Measurements from ENCODE around the gene KREMEN1.

Gene KREMEN1

DNA sequence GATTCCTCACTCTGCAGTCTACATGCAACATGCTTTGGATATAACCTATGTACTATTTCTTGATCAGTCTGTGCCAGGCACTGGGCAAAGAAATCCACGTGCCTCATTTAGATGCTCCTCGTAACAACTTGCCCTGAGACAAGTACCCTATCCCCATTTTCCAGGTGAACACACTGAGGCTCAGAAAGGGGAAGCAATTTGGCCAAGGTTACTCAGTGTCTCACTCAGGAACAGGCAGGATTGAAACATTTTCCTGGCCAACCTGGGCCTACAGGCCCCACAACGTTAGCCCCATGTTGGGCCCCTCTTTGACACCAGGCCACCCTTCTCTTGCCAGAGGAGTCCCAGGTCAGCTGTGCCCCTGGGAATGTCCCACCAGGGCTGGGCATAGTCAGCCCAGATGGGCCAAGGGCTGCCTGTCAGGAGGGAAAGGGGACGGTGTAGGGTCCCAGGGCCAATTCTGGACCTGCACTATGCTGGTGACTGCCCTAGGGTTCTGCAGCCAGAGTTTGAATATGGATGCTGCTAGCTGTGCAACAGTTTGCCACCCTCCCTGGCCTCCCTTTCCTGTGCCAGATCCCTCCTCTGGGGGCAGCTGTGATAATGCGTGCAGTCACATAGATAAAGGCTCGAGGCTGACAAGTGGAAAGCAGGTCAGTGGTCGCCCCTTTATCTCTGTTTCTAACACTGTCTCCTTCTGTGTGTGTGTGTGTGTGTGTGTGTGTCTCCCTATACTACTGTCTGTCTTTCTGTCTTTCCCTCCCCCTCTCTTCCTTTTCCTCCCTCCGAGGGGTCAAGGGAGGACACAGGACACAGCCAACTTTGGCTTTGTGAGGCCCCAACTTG is 122.5 kb downstream of the KREMEN1 start:
- no peak for DNase-seq

DNA sequence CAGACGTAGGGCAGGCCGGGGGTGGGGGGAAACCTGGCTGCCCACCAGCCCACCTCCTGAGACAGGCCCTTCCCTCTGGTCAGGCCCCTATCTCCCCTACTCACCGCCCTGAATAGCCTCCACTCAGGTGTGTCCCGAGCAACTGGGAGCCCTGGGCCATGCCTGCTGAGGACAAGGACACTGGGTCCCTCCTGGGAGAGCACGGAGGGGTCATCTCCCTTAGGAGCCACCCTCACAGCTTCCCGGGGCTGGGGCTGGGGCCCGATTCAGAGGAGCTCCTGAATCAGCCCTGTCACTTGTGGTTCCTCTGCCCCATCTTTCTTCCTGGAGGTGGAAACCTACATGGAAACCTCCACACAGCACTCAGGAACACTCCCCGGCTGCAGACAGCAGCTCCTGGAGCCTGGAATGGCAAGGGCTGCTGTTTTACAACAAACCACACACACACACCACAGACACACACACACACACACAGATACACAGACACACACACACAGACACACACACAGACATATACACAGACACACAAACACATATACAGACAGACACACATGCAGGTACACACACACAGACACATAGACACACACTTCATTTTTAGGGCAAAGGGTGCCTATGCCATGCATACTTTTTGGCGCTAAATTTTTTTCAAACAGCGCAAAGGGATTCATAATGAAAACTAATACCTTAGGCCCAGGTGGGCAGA is 123.3 kb downstream of the KREMEN1 start:
- no peak for DNase-seq

DNA sequence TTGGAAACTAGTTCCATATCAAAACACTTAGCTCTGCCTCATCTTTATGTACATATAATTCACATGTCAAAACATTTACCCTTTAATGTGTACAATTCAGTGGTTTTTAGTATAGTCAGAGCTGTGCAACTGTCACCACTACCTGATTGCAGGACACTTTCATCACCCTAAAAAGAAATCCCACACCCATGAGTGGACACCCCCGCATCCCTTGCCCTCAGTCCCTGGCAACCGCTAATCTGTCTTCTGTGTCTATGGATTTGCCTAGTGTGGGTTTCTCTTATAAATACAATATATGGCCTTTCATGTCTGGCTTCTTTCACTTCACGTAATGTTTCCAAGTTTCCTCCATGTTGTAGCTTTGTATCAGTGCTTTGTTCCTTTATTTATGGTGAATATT is 124.3 kb downstream of the KREMEN1 start:
- no peak for DNase-seq

DNA sequence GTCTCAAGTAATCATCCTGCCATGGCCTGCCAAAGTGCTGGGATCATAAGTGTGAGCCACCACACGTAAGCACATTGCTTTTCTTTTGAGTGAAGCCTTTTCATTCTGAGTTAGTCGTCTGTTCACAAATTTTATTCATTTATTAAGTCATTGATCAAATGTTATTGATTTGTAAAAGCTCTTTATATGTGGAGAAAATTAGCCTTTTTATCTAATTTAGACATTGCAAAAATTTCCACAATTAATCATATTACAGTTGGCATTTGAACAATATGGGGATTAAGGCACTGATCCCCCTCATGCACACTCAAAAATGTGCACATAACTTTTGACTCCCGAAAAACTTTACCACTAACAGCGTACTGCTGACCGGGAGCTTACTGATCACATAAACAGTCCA is 125.4 kb downstream of the KREMEN1 start:
- no peak for DNase-seq

DNA sequence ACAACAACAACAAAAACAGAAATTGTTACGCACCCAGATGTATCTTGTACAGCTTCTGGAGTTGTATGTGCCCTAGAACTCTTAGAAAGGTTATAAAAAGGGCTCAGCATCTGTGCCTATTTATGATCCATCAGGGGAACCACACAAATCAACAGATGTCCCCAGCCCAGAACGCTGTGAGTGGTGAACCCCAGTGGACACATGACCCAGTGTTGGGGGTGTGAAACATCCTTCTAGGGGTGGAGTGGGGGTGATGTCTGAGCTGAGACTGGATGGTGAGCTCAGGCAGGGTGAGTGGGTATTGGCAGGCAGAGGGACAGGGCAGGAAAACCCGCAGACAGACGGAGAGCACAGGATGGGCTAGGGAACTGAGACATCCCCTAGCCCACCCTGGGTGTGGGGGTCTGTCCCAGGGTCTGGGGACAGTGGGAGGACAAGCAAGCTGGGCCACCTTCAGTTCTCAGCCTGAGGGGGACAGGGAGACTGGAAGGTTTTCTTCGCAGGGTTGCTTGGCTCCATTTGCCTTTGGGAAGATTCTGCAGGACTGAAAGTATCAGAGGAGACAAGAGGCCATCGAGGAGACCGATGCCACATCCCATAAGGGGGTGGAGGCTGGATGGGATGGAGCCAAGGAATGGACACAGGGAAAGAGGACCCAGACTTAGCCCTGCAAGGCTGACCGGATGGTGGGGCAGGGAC is 127.0 kb downstream of the KREMEN1 start:
- DNase-seq = no peak

DNA sequence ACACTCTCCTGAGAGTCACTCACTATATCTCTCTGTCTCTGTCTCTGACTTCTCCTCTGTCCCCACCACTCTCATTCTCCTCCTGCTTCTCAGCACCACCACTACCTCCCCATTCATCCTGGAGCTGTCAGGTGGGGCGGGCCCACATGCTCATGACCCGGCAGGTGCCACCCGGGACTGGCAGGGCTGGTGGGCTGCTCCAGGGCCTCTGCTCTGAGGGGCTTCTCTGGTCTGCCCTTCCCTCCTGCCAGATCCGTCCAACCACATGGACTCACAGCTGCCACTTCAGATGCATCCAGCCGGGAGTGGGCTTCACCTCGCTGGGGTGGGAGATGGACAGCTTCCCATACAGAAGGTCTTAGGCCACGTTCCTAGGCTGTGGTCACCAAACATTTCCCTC is 128.1 kb downstream of the KREMEN1 start:
- no peak for DNase-seq

DNA sequence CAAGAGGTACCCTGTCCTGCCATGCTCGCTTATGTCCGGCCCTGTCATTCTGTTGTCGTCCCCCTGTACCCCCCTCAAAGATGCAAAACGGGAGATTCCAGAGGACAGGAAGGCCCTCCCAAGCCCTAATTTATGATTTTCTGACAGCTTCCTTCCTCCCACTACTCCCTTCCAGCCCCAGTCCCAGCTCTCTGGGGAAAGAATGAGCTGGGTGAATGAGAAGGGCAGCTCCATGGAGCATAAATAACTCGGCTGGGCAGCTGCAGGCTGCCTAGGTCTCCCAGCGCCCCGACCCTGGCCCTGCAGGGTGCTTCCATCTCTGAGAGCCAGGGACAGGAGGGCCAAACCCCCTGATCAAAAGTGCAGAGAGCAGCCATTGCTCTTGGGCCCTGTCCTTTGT is 128.9 kb downstream of the KREMEN1 start:
- no peak for DNase-seq

DNA sequence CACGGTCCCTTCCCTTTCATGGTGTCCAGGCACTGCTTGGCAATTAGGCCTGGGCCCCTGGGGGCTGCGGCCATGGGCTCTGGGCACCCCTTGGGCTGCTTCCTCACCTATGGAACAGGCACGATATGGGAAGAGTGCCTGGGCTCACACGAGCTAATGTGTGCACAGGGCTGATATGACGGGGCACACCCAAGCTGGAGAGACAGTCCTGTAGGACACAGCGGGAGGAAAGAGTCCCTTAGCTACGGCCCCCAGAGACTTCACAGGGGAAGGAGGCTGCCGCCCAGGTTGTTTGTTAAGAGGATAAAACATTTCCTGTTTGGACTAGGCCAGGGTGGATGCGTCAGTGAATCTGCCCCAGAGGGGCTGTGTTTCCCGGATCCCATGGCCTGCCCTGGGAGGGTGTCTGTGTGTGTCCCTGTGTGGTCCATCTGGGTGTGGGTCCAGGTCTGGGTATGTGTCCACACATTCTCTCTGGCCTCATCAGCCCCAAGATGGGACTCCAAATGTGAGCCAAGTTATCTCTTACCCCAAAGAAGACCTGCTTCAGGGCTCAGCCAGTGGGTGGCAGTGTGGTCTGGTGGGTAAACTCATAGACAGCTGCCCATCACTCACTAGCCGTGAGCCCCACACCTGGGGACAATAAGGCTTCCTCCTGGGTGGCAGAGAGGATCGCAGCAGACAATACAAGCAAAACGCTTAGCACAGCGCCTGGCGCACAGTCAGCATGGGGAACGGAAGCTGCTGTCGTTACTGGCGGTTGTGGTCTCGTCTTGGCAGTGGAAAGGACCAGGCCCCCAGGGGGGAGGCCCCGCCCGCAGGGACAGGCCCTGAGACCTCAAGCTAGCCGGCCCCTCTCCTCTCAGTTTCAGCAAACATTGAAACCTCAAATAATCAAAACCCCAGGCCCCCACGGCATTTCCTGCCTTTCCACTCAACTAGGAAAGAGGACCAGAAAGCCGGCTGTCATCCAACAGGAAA is 129.7 kb downstream of the KREMEN1 start:
- no peak for DNase-seq

DNA sequence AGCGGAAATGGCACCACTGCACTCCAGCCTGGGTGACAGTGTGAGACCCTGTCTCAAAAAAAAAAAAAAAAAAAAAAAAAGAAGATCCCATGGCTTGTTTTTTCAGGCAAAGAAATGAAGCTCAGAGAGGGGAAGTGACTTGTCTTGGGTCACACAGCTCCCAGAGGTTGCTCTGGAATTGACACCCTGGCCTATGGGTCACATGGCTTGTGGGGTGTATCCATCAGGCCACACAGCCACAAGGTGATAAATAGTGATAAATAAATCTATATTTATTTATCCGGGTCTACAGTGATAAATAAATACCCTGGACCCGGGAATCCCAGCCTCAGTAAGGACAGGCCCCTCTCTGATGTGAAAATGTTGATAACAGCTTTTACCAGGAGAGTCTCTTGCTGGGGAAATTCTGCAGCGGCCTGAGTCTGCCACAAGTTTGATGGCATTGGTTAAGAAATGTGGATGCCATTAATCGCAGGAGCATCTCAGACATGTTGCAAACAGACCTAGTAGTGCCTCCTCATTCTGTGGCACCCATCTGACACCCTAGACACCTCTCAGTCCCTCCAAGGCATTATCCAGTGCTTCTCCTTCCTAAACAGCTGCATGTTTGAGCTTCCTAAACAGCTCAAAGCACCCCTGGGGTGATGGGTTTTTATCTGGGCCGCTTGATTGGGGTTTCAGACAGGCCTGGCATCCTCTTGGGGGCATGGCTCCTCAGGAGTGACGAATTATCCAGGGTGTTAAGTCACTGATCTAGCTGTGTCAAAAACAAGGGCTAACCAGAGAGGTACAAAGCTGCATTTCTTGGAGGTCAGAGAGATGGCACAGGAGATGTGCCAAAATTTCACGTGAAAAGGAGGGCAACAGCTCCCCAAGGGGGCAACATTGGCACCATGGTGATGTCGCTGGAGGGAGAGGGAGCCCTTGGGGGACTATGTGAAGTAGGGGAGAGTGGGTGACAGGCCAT is 130.9 kb downstream of the KREMEN1 start:
- no peak for DNase-seq

DNA sequence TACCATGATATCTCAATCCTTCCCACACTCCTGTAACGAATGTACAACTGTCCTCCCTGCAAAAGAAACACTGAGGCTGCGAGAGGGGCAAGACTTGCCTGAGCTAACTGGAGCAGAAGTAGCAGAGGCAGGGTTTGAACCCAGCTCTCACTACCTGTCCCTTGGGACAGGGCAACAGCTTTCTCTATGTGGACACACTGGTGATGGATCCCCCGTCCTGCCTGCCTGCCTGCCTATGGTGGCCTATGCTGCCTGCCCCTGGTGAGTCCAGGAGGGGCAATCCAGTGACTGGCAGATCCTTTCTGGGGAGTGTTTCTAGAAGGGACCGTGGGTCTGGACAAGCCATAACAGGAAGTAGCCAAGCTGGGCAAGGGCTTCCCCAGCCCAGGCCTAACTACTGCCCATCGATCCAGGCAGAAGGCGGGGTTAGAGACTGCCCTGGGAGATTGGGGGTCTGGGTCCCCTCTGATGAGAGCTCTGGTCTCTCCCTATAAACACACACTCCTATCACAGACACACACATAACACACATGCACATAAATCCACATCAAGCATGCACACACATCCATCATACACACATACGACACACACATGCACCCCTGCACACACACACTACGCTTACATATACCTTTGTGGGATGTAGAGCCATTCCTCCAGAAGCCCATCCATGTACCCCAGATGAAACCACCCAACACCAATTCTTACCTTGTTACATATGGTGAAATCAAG is 131.8 kb downstream of the KREMEN1 start:
- DNase-seq = no peak

DNA sequence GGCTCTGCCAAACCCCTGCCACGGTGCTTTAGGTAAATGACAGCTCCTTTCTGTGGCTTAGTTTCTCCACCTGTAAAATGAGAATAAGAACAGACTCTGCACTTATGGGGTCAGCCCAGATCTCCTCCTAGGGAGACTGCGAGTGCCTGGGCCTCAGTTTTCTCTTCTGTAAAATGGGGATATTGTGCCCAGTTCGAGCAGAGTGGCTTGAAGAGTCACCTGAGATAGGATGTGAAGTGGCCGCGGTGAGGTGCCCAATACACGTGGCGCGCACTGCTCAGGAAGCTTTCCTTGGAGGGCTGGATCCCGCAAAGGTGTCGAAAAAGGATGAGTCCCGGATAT is 132.4 kb downstream of the KREMEN1 start:
- DNase-seq = no peak

DNA sequence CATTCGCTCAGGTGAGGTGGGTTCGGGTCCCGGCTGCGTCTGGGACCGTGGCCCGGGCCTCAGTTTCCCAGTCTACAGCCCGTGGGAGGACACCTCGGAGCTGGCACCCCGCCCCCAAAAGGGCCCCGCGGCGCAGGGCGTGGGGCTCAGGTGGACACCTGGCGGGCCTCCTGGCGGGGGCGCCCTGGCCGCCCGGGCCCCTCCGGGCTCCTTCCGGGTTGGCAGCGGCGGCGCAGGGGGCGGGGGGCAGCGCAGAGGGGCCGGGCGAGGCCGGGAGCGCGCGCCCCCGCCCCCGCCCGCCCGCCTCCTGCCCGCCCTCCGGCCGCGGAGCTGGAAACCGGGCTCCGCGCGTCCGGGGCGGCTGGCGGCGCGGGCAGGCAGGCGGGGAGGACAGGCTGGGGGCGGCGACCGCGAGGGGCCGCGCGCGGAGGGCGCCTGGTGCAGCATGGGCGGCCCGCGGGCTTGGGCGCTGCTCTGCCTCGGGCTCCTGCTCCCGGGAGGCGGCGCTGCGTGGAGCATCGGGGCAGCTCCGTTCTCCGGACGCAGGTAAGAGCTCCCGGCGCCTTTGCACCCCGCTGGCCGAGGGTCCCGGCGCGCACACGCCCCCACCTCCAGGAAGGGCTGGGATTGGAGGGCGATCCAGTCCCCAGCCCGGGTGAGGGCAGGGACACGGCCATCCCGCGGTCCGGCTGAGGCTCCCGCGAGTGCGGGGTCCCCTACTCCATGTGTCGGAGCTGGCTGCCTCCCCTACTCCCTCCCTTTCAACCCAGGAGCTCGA is 132.9 kb downstream of the KREMEN1 start, which contains the start of gene EMID1:
TSS of gene EMID1 (plus strand) at position 303 of the 778 bp plus-strand sequence. CDS start at position 446, 143 bp downstream.
- no peak for DNase-seq

DNA sequence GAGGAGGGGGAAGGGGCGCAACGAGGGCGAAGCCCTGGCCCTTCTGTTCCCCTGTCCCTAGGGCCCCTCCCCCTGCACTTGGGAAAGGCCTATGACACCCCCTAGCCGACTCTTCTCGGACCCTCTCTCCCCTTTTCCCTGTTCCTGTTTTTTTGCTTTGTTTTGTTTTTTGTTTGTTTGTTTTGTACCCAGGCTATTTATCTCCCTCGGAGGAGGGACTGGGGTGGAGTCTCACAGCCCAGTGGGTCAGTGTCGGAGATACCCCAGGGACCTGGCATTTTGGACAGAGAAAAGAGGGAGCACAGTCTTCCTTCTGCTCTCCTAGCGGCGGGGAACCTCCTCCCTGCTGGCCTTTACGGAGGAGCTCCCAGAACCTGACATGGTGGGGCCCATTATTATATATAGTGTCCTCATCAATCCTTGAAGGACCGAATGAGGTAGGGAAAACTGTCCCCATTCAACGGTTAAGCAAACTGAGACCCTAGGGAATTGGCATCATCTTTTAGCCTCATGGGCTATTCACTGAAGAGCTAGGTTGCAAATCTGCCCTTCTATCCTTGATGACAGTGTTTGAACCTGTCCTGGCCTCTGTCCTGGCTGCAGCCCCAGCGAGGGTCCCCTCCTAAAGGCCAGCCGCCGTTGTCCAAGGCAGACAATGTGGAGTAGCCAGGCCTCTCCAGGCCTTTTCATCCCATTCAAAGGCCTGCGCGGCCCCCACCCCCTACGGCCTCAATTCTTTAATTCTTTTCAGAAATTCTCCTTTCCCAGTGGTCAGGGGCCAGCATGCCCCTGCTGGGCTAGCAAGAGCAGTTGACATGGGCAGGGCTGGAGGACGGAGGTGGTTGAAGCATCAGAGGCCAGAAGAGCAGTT is 133.8 kb downstream of the KREMEN1 start:
- no peak for DNase-seq

DNA sequence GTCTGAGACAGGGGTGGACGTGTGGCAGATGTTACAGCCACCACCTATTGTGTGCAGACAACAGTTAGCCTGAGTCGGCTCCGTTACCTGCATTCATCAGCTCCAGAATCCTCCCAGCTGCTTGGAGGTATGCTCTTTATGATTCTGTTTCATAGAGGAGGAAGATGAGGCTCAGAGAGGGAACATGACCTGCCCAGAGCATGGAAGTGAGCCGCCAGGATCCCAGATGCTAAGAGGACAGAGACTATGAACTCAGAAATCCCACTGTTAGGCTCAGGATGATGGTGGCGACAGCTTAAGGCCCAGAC is 134.4 kb downstream of the KREMEN1 start:
- no peak for DNase-seq

DNA sequence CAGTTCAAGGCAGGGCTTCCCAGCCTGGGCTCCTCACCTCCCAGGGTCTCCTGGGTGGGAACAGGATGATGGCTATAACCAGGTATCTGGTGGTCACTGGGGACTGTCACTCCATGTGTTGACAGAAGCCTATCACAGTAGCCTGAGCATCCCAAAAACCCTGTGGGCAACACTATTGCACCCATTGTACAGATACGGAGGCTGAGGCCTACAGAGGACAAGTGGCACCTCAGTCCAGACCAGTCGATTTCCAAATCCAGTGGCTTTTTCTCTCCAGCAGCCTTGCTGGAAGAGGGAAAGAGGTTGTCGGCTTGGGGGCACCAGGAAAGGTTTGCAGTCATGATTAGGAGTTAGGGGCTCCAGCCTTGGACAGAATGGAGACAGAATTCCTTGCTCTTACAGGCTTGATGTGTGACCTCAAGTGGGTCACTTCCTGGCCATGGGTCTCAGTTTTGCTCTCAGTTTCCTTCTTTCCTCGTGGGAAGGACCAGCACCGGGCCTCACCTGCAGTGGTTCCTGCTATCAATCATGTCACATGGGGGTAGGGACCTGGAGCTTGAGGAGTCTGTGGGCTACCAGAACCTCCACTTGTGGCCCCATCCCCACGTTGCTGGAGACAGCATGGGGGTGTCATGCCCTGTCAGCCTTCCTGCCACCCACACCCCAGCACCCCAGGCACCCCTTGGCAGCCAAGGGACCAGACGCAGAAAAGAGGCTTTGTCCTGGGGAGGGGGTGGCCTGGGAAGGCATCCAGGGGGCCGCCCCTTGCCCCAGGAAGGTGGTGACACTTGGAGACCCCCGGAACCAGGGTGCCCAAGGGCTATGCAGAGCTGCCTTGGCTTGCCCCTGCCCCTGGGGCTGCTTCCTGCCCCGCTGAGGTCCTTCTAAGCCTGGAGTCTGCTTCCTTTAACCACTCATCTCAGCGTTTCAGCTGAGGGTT is 135.0 kb downstream of the KREMEN1 start:
- no peak for DNase-seq

DNA sequence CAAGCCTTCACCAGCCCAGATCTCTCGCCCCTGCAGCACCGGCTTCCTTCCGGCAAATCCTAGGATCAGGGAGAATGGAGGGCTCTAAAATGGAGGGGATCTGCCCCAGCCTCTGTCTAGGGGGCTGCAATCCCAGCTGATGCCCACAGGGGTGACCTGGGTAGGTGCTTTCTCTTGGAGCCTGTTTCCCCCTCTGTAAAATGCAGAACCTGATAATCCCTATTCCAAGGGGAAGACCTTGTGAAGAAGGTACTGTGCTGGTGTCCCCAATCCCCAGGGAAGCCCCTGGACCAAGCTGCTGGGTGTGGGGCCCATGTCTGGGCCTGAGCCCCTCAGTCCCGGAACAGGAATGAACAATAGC is 135.6 kb downstream of the KREMEN1 start:
- no peak for DNase-seq

DNA sequence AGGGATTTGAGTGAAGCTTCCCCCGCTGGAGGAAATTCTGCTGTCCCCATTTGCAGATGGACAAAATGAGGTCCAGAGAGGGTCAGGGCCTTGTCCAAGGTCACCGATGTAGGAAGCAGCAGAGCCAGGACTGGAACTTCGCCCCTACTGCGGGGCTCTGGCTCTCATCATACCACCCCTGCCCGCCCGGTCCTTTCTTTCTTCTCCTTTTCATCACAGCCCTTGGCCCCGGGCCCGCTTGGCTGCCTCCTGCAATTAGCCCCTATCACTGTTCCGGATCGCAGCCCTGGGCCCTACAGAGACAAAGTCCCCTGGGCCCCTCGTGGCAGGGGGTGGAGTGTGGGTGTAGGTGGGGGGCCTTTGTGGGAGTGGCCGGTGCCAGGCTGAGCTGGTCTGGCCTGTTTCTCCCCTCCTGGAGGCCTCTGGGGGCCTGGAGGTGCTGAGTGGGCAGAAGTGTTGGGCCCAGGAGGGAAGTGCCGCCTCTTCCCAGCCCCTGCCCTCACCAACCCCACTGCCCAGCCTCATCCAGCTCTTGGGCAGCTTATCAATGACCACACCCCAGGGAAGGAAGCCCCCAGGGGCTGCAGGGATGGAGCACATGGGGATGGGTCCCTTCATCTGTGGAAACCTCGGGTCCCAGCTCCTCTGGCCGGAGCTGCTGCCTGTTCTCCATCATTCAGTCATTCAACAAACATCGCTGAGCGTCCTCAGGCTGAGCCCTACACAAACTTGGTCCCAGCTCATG is 136.2 kb downstream of the KREMEN1 start:
- no peak for DNase-seq
